GM12878 (cell line): ENCODE measurements around the gene KRT81. TPM values are rescaled to one million over a fixed set of nuclear protein-coding genes. Genes with fewer than 3 reads are reported as not detected.

Experiments used
- ATAC-seq: fragments of 200-7000 bp; cut with Tn5 transposase; 3 replicates; pipeline ENCODE4 v1.9.1; 2020; ENCODE audit warnings: mild to moderate bottlenecking, moderate library complexity
- BruUV-seq: library from RNA; stranded (reverse); fragments of 400-500 nt; replicated peaks from 2 replicates; lab custom pipeline; 2021; lab: Mats Ljungman, UMichigan
- CTCF ChIA-PET: fragments of 300-600 bp; sonication (Branson Sonifier 250); formaldehyde crosslinking; extraction: SDS; loops from one replicate; lab custom pipeline; 2021; ENCODE audit warnings: inconsistent platforms; lab: Yijun Ruan, JAX
- POLR2A ChIA-PET: fragments of 350-600 bp; formaldehyde crosslinking; extraction: SDS; loops from one replicate; lab custom pipeline; 2021; ENCODE audit warnings: inconsistent platforms; lab: Charles Lee
- RAD21 ChIA-PET: fragments of 300-600 bp; sonication (Branson Sonifier 250); formaldehyde crosslinking; loops from one replicate; lab custom pipeline; 2023; ENCODE audit warnings: antibody characterized with exemption; ENCODE audit not compliant: unreplicated experiment; lab: Charles Lee
- SMC1A ChIA-PET: fragments of 300-600 bp; sonication (Branson Sonifier 250); formaldehyde crosslinking; loops from one replicate; lab custom pipeline; 2023; ENCODE audit not compliant: unreplicated experiment, uncharacterized antibody; lab: Charles Lee
- DNase-seq: peaks from one replicate; pipeline ENCODE4 v3.0.0-alpha.2; 2011; ENCODE audit warnings: low read depth, low spot score
- FAIRE-seq: peaks from 3 replicates; lab custom pipeline; 2011; peaks lifted over from hg19 to GRCh38; lab: Jason Lieb, UNC
- H2AFZ ChIP-seq: 2 replicates; pipeline ENCODE4 v1.6.0; 2011; ENCODE audit warnings: low read depth, low read length, control low read depth; ENCODE audit not compliant: control insufficient read depth
- H3K27ac ChIP-seq: 2 replicates; pipeline ENCODE4 v1.5.1; 2011; ENCODE audit warnings: control low read depth; ENCODE audit not compliant: control insufficient read depth, insufficient read depth
- H3K27me3 ChIP-seq, 2 experiments: replicated peaks in 1 of 2; 2 replicates each; pipeline versions ENCODE4 v1.6.0 to v1.6.1; 2011; ENCODE audit warnings: low read length in 1 of 2; ENCODE audit not compliant: control insufficient read depth in 2 of 2, insufficient read depth in 2 of 2
- H3K36me3 ChIP-seq, 2 experiments: 2 replicates each; pipeline ENCODE4 v1.5.1; 2011; ENCODE audit warnings: low read length in 1 of 2; ENCODE audit not compliant: control insufficient read depth in 2 of 2, insufficient read depth in 2 of 2
- H3K4me1 ChIP-seq: 2 replicates; pipeline ENCODE4 v1.6.1; 2011; ENCODE audit warnings: mild to moderate bottlenecking, low read length, moderate library complexity, mixed read lengths; ENCODE audit not compliant: control insufficient read depth, insufficient read depth
- H3K4me2 ChIP-seq: 2 replicates; pipeline ENCODE4 v1.6.0; 2011; ENCODE audit warnings: control low read depth; ENCODE audit not compliant: control insufficient read depth, insufficient read depth
- H3K4me3 ChIP-seq: fragments of 200-600 bp; sonication (generic); 2 replicates; pipeline ENCODE4 v1.5.1; 2016
- H3K79me2 ChIP-seq: 2 replicates; pipeline ENCODE4 v1.6.0; 2011; ENCODE audit warnings: low read length; ENCODE audit not compliant: control insufficient read depth, insufficient read depth
- H3K9ac ChIP-seq: 2 replicates; pipeline ENCODE4 v1.8.0; 2011; ENCODE audit warnings: low read length, control low read depth, mixed read lengths; ENCODE audit not compliant: control insufficient read depth, insufficient read depth
- H3K9me3 ChIP-seq: replicated peaks from 3 replicates; pipeline ENCODE4 v1.5.1; 2011; ENCODE audit warnings: mild to moderate bottlenecking, low read length; ENCODE audit not compliant: control insufficient read depth, insufficient read depth
- H4K20me1 ChIP-seq: 2 replicates; pipeline ENCODE4 v1.6.0; 2011; ENCODE audit not compliant: control insufficient read depth, insufficient read depth
- CREB1 ChIP-seq: IDR thresholded peaks from 2 replicates; pipeline ENCODE4 v1.6.1; 2012; ENCODE audit warnings: low read depth, mild to moderate bottlenecking, inconsistent platforms
- HDAC6 ChIP-seq: fragments of 200-600 bp; sonication (generic); IDR thresholded peaks from one replicate; pipeline ENCODE4 v1.8.0; 2017; ENCODE audit warnings: antibody characterized with exemption; ENCODE audit not compliant: unreplicated experiment
- MAX ChIP-seq: IDR thresholded peaks from 2 replicates; pipeline ENCODE4 v1.6.1; 2012; ENCODE audit warnings: low read depth, low read length, improper control_type of control experiment
- MTA3 ChIP-seq: IDR thresholded peaks from 2 replicates; pipeline ENCODE4 v1.6.1; 2012; ENCODE audit warnings: low read length, inconsistent platforms, borderline replicate concordance
- NBN ChIP-seq: fragments of 450-650 bp; IDR thresholded peaks from 2 replicates; pipeline ENCODE4 v1.6.1; 2016
- NR2C2 ChIP-seq: IDR thresholded peaks from 2 replicates; pipeline ENCODE4 v1.6.1; 2011; ENCODE audit warnings: borderline replicate concordance, low read depth; ENCODE audit not compliant: control insufficient read depth, insufficient read length
- NRF1 ChIP-seq: conservative IDR thresholded peaks from 2 replicates; pipeline ENCODE4 v1.6.1; 2011; ENCODE audit warnings: mild to moderate bottlenecking, low read depth, low read length, improper control_type of control experiment
- POLR2A ChIP-seq: IDR thresholded peaks from 2 replicates; pipeline ENCODE4 v1.6.1; 2011; ENCODE audit warnings: low read depth, mild to moderate bottlenecking, low read length
- POLR2AphosphoS5 ChIP-seq: IDR thresholded peaks from 2 replicates; pipeline ENCODE4 v1.6.1; 2011; ENCODE audit warnings: mild to moderate bottlenecking, low read length, inconsistent platforms
- RFX5 ChIP-seq: IDR thresholded peaks from 2 replicates; pipeline ENCODE4 v1.6.1; 2011; ENCODE audit warnings: low read depth, low read length, improper control_type of control experiment
- WGBS: methylation state at CpG from one replicate; pipeline ENCODE4 v1.1.6; 2016; ENCODE audit warnings: low lambda C conversion rate; ENCODE audit not compliant: insufficient replicate concordance, insufficient coverage; ENCODE audit errors: missing lambda C conversion rate; 5-methylcytosine and 5-hydroxymethylcytosine counted together
- in situ Hi-C: fragments of 300-500 bp; cut with MboI; formaldehyde crosslinking; loops from 9 replicates; pipeline ENCODE4 v1.14.3; 2018; ENCODE audit warnings: mixed read lengths
- intact Hi-C: fragments of 100-400 bp; cut with micrococcal nuclease; formaldehyde crosslinking; loops from one replicate; pipeline ENCODE4 v1.14.2; 2022; ENCODE audit not compliant: unreplicated experiment
- polyA plus RNA-seq, 11 experiments: library from polyadenylated mRNA; depleted of rRNA in 4 of 11; unstranded in 6 of 11; stranded (reverse) in 5 of 11; fragments of >200 nt; fragmentation: Nextera tagmentation in 4 of 11; fragmentation: Illumina TruSeq in 1 of 11; extraction: Ambion mirVana in 4 of 11; extraction: Trizol in 1 of 11; gene quantifications; 1 replicate in 1 of 11; 2 replicates in 10 of 11; pipeline versions ENCODE4 v1.2.1 to v1.2.3, GENCODE V29; 2011 to 2016; ENCODE audit warnings: inconsistent platforms in 2 of 11, missing spikeins in 2 of 11, low read depth in 1 of 11
- total RNA-seq, 4 experiments: library from RNA; depleted of rRNA in 3 of 4; stranded (reverse); fragments of >200 nt in 3 of 4; fragmentation: Illumina TruSeq in 1 of 4; extraction: Trizol in 1 of 4; gene quantifications; 2 replicates each; pipeline versions ENCODE4 v1.2.1 to v1.2.3, GENCODE V29; 2013 to 2021

KRT81 gene
- total and polyA plus RNA-seq, 10 of the 15 experiments (the other 5 are each of a cell fraction or from before 2014, with no cell fraction given), result 0.05 to 0.15 TPM; not detected in 8

- TF ChIP-seq NBN (no peak), CREB1 (no peak), POLR2AphosphoS5 (no peak), MTA3 (no peak), NR2C2 (no peak), RFX5 (no peak), NRF1 (no peak), POLR2A (no peak), MAX (no peak), HDAC6 (no peak)
- no peaks in the 10 kb centered on the region for H3K4me1 ChIP-seq
- peaks cover 0 to 3% of the 10 kb centered on the region in 2 experiments; a peak in 1 of 4 replicates for H3K27me3 ChIP-seq
- POLR2A ChIA-PET, result no interaction called here
- no peak overlapping the region for H3K4me2 ChIP-seq
- H3K36me3 ChIP-seq, result no peaks in the 10 kb centered on the region
- no peaks in the 10 kb centered on the region for H3K79me2 ChIP-seq
- H3K27ac ChIP-seq, result no peak overlapping the region
- in situ Hi-C loops (no loop called here), intact Hi-C loops (no loop called here)
- no peak overlapping the region for H3K4me3 ChIP-seq
- WGBS, result 60% methylated on average over 7 of the region's 7 CpGs
- ATAC-seq, result no peak
- no peaks in the 10 kb centered on the region; the same call in 2 of the 3 replicates for H3K9me3 ChIP-seq
- no peak for FAIRE-seq
- CTCF ChIA-PET, result interaction anchor here (1.2 to 2.8 kb wide), 4 partner anchors 9 to 107 kb away, joined by 3 to 19 read pairs (median 4); no protein-coding TSS in a partner anchor
- H2AFZ ChIP-seq, result no peak overlapping the region
- no TSS peak for BruUV-seq
- H4K20me1 ChIP-seq, result no peaks in the 10 kb centered on the region
- SMC1A ChIA-PET, result interaction anchor here (0.9 to 1.5 kb wide), 2 partner anchors 26 to 44 kb away, joined by 3 read pairs; no protein-coding TSS in a partner anchor
- H3K9ac ChIP-seq, result no peak overlapping the region
- DNase-seq, result no peak
- RAD21 ChIA-PET, result no interaction called here
Measured at GRCh38 chr12:52263761-52264434, 27.4 kb downstream of the KRT81 start.
